ENCODE data around the gene MAP1A.

DNA sequence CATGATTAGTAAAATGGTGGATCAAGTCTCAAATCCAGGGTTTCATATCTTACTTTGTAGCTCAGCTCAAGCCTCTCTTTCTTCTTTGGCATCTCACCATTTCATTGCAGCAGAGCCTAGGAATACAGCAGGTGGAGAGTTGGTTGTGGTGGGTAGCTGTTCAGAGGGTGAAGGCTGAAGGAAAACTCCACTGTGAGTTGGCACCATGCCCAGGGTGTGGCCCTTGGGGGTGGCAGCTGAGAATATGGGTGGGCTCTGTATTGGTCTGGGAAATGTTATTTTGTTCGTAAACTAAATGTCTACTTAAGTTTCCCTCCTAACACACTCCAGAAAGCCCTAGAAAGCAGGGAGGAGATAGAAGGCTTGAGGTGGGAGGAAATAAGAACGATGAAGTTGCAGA is 1.7 kb upstream of the MAP1A start:
- TF ChIP-seq GATA2 (IDR thresholded peaks at IDR 0.05; ENCODE audit: low read depth, low read length) (no peak), GATA3 (IDR thresholded peaks at IDR 0.05; ENCODE audit: low read depth, low read length) (no peak)

Measured in SH-SY5Y (cell line).